Sigmoid colon (tissue), 4 donors: ENCODE measurements around the gene ADCK1.

ENCODE experiments used
- CTCF ChIP-seq, 4 experiments: fragments of 450-650 bp in 3 of 4; fragments of 200-600 bp in 1 of 4; IDR thresholded peaks; one replicate each; pipeline ENCODE4 v1.5.1; 2016 to 2019; ENCODE audit warnings: antibody characterized with exemption in 4 of 4, mild to moderate bottlenecking in 3 of 4, moderate library complexity in 2 of 4
- EP300 ChIP-seq, 4 donors: sonication (generic); formaldehyde crosslinking; IDR thresholded peaks; one replicate each; pipeline ENCODE4 v1.6.1; 2017; ENCODE audit warnings: antibody characterized with exemption in 4 of 4
- POLR2A ChIP-seq, 2 donors: fragments of 450-650 bp; IDR thresholded peaks; one replicate each; pipeline ENCODE4 v1.6.1; 2016; ENCODE audit warnings: antibody characterized with exemption in 2 of 2, mild to moderate bottlenecking in 2 of 2, moderate library complexity in 2 of 2
- POLR2AphosphoS5 ChIP-seq, 4 donors: sonication (generic); formaldehyde crosslinking; IDR thresholded peaks; one replicate each; pipeline ENCODE4 v1.6.1; 2017; ENCODE audit warnings: antibody characterized with exemption in 4 of 4

GRCh38 chr14:77912754-77913556, 113.0 kb downstream of the ADCK1 start:
- no peak for TF ChIP-seq CTCF (IDR thresholded peaks at IDR 0.05)
- TF ChIP-seq POLR2A (IDR thresholded peaks at IDR 0.05): no peak
- TF ChIP-seq POLR2AphosphoS5 (IDR thresholded peaks at IDR 0.05): no peak
- no peak for TF ChIP-seq EP300 (IDR thresholded peaks at IDR 0.05)
